Astrocyte of the spinal cord (primary cell): ENCODE results near the gene PBXIP1.

Experiments
- DNase-seq: peaks from one replicate; pipeline ENCODE4 v3.0.0; 2011; ENCODE audit warnings: low read depth, low spot score
- H3K4me3 ChIP-seq: 2 replicates; pipeline ENCODE4 v1.5.1; 2011; ENCODE audit warnings: low read depth, mild to moderate bottlenecking, low read length, moderate library complexity
- CTCF ChIP-seq: IDR thresholded peaks from 2 replicates; pipeline ENCODE4 v1.5.1; 2012; ENCODE audit warnings: low read depth, mild to moderate bottlenecking, low read length, inconsistent platforms
- in situ Hi-C: cut with HindIII; loops from 2 replicates; pipeline ENCODE4 v1.10.0; 2017; ENCODE audit warnings: low sequenced_read_pairs

PBXIP1 gene

GRCh38 chr1:154945962-154946850 is 9.7 kb downstream of the PBXIP1 start:
- in situ Hi-C loops, result no loop called here
- no peak for DNase-seq
- no peak for TF ChIP-seq CTCF
- no peak overlapping the region for H3K4me3 ChIP-seq

- no peak overlapping the region for H3K4me3 ChIP-seq
- in situ Hi-C loops, result no loop called here
- no peak for TF ChIP-seq CTCF
- no peak for DNase-seq
These were observed 10.5 kb downstream of the PBXIP1 start for GRCh38 chr1:154945160-154945961.

- H3K4me3 ChIP-seq, result no peak overlapping the region
- in situ Hi-C loops, result no loop called here
- no peak for DNase-seq
- no peak for TF ChIP-seq CTCF
These were observed 11.3 kb downstream of the PBXIP1 start for GRCh38 chr1:154944401-154945159.

- peak; percentile 18 for DNase-seq
- H3K4me3 ChIP-seq, result no peak overlapping the region
- in situ Hi-C loops, result no loop called here
- TF ChIP-seq CTCF, result peak; percentile 91
These were observed 12.1 kb downstream of the PBXIP1 start for GRCh38 chr1:154943649-154944400.

GRCh38 chr1:154941333-154942013 is 14.4 kb downstream of the PBXIP1 start:
- DNase-seq, result no peak
- TF ChIP-seq CTCF, result no peak
- in situ Hi-C loops, result no loop called here
- no peak overlapping the region for H3K4me3 ChIP-seq
